Activated B cell treated with CpG ODN at 0.5 μM for 24 hours (primary cell): Measurements from ENCODE around the gene ALK. TPM values are rescaled to one million over a fixed set of nuclear protein-coding genes. Genes with fewer than 3 reads are reported as not detected.

Experiments
- ATAC-seq: fragments of 200-7000 bp; cut with Tn5 transposase; one replicate; pipeline ENCODE4 v1.10.0; 2021; ENCODE audit warnings: low read depth, mild to moderate bottlenecking, moderate library complexity
- CTCF ChIA-PET: fragments of 350-600 bp; sonication (Branson Sonifier 250); formaldehyde crosslinking; loops from one replicate; lab custom pipeline; 2021; ENCODE audit warnings: antibody characterized with exemption; lab: Charles Lee
- POLR2A ChIA-PET: fragments of 350-600 bp; sonication (Branson Sonifier 250); formaldehyde crosslinking; loops from one replicate; lab custom pipeline; 2021; ENCODE audit warnings: antibody characterized with exemption; lab: Charles Lee
- DNase-seq: peaks from one replicate; pipeline ENCODE4 v3.0.0; 2022
- H3K27ac Mint-ChIP-seq: one replicate; pipeline ENCODE4 v1.8.0; 2020; ENCODE audit warnings: mixed read lengths
- H3K27me3 Mint-ChIP-seq: one replicate; pipeline ENCODE4 v1.8.0; 2021; ENCODE audit warnings: mixed read lengths
- H3K36me3 Mint-ChIP-seq: one replicate; pipeline ENCODE4 v1.8.0; 2021; ENCODE audit warnings: low read depth, mixed read lengths
- H3K4me1 Mint-ChIP-seq: one replicate; pipeline ENCODE4 v1.8.0; 2021; ENCODE audit warnings: mixed read lengths
- H3K4me3 Mint-ChIP-seq: one replicate; pipeline ENCODE4 v1.8.0; 2020; ENCODE audit warnings: mild to moderate bottlenecking, mixed read lengths
- H3K9me3 Mint-ChIP-seq: one replicate; pipeline ENCODE4 v1.8.0; 2020; ENCODE audit warnings: mixed read lengths
- intact Hi-C: fragments of 100-400 bp; cut with micrococcal nuclease; formaldehyde crosslinking; loops from one replicate; pipeline ENCODE4 v1.15.1; 2024
- total RNA-seq: library from RNA; stranded (reverse); gene quantifications from 2 replicates; pipeline ENCODE4 v1.2.3, GENCODE V29; 2022
- TF ChIP-seq, protein P1 (sequence below): fragments of 200-600 bp; IDR thresholded peaks from one replicate; pipeline ENCODE4 v1.8.0; 2022; ENCODE audit warnings: antibody characterized with exemption, mild to moderate bottlenecking

The ALK gene
- total RNA-seq, 1 donor from 2014 or later, result not detected

- ATAC-seq, result no peak
- no peaks in the 10 kb centered on the region for H3K9me3 Mint-ChIP-seq
These were observed 765.8 kb downstream of the ALK start for GRCh38 chr2:29155578-29155977.

GRCh38 chr2:29154610-29155009 lies 766.8 kb downstream of the ALK start:
- Mint-ChIP-seq H3K27ac (no peak overlapping the region), H3K9me3 (no peaks in the 10 kb centered on the region), H3K36me3 (peaks cover 21% of the 10 kb centered on the region), H3K4me1 (no peaks in the 10 kb centered on the region), H3K27me3 (no peaks in the 10 kb centered on the region), H3K4me3 (no peak overlapping the region)
- intact Hi-C loops, result no loop called here
- ChIA-PET POLR2A (no interaction called here), CTCF (no interaction called here)
- ATAC-seq, result no peak
- TF ChIP-seq, protein P1, sequence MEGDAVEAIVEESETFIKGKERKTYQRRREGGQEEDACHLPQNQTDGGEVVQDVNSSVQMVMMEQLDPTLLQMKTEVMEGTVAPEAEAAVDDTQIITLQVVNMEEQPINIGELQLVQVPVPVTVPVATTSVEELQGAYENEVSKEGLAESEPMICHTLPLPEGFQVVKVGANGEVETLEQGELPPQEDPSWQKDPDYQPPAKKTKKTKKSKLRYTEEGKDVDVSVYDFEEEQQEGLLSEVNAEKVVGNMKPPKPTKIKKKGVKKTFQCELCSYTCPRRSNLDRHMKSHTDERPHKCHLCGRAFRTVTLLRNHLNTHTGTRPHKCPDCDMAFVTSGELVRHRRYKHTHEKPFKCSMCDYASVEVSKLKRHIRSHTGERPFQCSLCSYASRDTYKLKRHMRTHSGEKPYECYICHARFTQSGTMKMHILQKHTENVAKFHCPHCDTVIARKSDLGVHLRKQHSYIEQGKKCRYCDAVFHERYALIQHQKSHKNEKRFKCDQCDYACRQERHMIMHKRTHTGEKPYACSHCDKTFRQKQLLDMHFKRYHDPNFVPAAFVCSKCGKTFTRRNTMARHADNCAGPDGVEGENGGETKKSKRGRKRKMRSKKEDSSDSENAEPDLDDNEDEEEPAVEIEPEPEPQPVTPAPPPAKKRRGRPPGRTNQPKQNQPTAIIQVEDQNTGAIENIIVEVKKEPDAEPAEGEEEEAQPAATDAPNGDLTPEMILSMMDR, result no peak
- no peak for DNase-seq

More at GRCh38 chr2:29155578-29155977, 765.8 kb downstream of the ALK start:
- POLR2A ChIA-PET, result no interaction called here
- Mint-ChIP-seq H3K4me3 (no peak overlapping the region), H3K4me1 (no peaks in the 10 kb centered on the region), H3K27ac (no peak overlapping the region), H3K36me3 (peaks cover 21% of the 10 kb centered on the region), H3K27me3 (no peaks in the 10 kb centered on the region)
- intact Hi-C loops, result no loop called here
- DNase-seq, result no peak
- CTCF ChIA-PET, result no interaction called here
- TF ChIP-seq, protein P1, result no peak

DNA sequence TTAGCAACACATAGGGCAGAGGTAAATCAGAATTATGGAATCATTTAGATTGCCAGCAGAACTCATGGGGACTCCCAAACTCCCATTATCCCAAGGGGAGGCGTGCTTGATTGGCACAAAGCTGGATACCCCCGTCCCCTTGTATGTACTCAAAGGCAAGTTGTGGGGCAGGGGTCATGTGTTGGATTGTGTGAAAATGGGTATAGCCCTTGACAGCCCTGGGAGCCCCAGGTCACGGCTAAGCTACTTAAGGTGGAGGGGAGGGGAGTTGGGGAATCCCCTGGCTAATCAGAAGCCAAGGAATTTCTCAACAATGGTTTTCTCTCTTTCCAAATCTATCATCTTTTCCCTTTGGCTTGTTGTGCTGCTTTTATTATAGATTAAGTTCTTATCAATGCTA lies 773.4 kb downstream of the ALK start:
- no peak overlapping the region for H3K4me3 Mint-ChIP-seq
- ChIA-PET POLR2A (no interaction called here), CTCF (no interaction called here)
- no peak for ATAC-seq
- DNase-seq, result no peak
- H3K36me3 Mint-ChIP-seq, result peaks cover 16% of the 10 kb centered on the region
- no peaks in the 10 kb centered on the region for H3K9me3 Mint-ChIP-seq
- intact Hi-C loops, result no loop called here
- no peak overlapping the region for H3K27ac Mint-ChIP-seq
- H3K27me3 Mint-ChIP-seq, result no peaks in the 10 kb centered on the region
- TF ChIP-seq, protein P1, result no peak
- no peaks in the 10 kb centered on the region for H3K4me1 Mint-ChIP-seq

GRCh38 chr2:29146197-29146596 lies 775.2 kb downstream of the ALK start:
- H3K36me3 Mint-ChIP-seq, result peaks cover 15% of the 10 kb centered on the region
- H3K4me3 Mint-ChIP-seq, result no peak overlapping the region
- POLR2A ChIA-PET, result no interaction called here
- H3K27me3 Mint-ChIP-seq, result no peaks in the 10 kb centered on the region
- H3K27ac Mint-ChIP-seq, result no peak overlapping the region
- ATAC-seq, result no peak
- H3K4me1 Mint-ChIP-seq, result peaks cover 1% of the 10 kb centered on the region
- DNase-seq, result no peak
- H3K9me3 Mint-ChIP-seq, result no peaks in the 10 kb centered on the region
- TF ChIP-seq, protein P1, result no peak
- intact Hi-C loops, result no loop called here
- CTCF ChIA-PET, result no interaction called here

DNA sequence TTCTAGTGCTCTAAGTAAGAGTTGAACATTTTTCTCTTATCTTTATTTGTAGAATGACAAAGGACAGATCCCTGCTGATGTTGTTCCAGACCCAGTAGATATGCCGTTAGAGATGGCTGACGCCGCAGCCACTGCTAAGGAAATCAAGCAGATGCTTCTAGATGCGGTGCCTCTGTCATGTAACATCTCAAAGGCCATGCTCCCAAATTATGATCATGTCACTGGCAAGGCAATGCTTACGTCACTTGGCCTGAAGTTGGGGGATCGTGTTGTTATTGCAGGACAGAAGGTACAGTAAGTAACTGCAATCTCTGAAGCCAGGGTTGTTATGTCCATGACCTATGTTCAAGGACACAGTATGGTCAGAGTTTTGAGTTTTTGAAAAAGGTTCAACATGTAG lies 777.7 kb downstream of the ALK start:
- Mint-ChIP-seq H3K4me1 (peaks cover 7% of the 10 kb centered on the region), H3K4me3 (no peak overlapping the region), H3K36me3 (peaks cover 29% of the 10 kb centered on the region), H3K27me3 (no peaks in the 10 kb centered on the region), H3K9me3 (peaks cover 5% of the 10 kb centered on the region), H3K27ac (no peak overlapping the region)
- ChIA-PET POLR2A (no interaction called here), CTCF (no interaction called here)
- ATAC-seq (no peak), DNase-seq (no peak)
- TF ChIP-seq, protein P1, result no peak
- intact Hi-C loops, result no loop called here

Other genes with a start within 250 kb of the ALK start
- 56.7 and 57.4 TPM in 2 replicates for gene YPEL5, start 225.4 kb upstream of the ALK start, total RNA-seq